Sigmoid colon (tissue), 7 donors: ENCODE measurements around the gene F8A3. TPM values are rescaled to one million over a fixed set of nuclear protein-coding genes. Genes with fewer than 3 reads are reported as not detected.
"Not testable (repeated sequence)": the region's sequence is repeated elsewhere in the genome, so short reads cannot be mapped to it uniquely, and the experiment has no call there.

Source experiments
- DNase-seq: peaks from one replicate; pipeline ENCODE4 v3.0.0-alpha.2; 2019
- H3K27ac ChIP-seq, 4 donors: fragments of 200-600 bp; sonication (generic); one replicate each; pipeline ENCODE4 v1.5.1; 2016 to 2019; ENCODE audit warnings: mild to moderate bottlenecking in 1 of 4
- H3K27me3 ChIP-seq, 3 donors: fragments of 200-600 bp; sonication (generic); one replicate each; pipeline ENCODE4 v1.5.1; 2019; ENCODE audit warnings: mild to moderate bottlenecking in 1 of 3
- H3K36me3 ChIP-seq, 4 donors: fragments of 200-600 bp; sonication (generic); one replicate each; pipeline ENCODE4 v1.5.1; 2016 to 2019
- H3K4me1 ChIP-seq, 4 donors: fragments of 200-600 bp; sonication (generic); one replicate each; pipeline ENCODE4 v1.5.1; 2017 to 2019
- H3K4me3 ChIP-seq, 4 donors: fragments of 200-600 bp; sonication (generic); one replicate each; pipeline ENCODE4 v1.5.1; 2017 to 2019; ENCODE audit warnings: mild to moderate bottlenecking in 2 of 4, moderate library complexity in 1 of 4
- H3K9me3 ChIP-seq, 4 donors: fragments of 200-600 bp in 3 of 4; sonication (generic) in 3 of 4; one replicate each; pipeline versions ENCODE4 v1.5.1 to v1.6.1; 2013 to 2019
- CTCF ChIP-seq, 4 experiments: fragments of 450-650 bp in 3 of 4; fragments of 200-600 bp in 1 of 4; IDR thresholded peaks; one replicate each; pipeline ENCODE4 v1.5.1; 2016 to 2019; ENCODE audit warnings: antibody characterized with exemption in 4 of 4, mild to moderate bottlenecking in 3 of 4, moderate library complexity in 2 of 4
- EP300 ChIP-seq, 4 donors: sonication (generic); formaldehyde crosslinking; IDR thresholded peaks; one replicate each; pipeline ENCODE4 v1.6.1; 2017; ENCODE audit warnings: antibody characterized with exemption in 4 of 4
- POLR2A ChIP-seq, 2 donors: fragments of 450-650 bp; IDR thresholded peaks; one replicate each; pipeline ENCODE4 v1.6.1; 2016; ENCODE audit warnings: antibody characterized with exemption in 2 of 2, mild to moderate bottlenecking in 2 of 2, moderate library complexity in 2 of 2
- POLR2AphosphoS5 ChIP-seq, 4 donors: sonication (generic); formaldehyde crosslinking; IDR thresholded peaks; one replicate each; pipeline ENCODE4 v1.6.1; 2017; ENCODE audit warnings: antibody characterized with exemption in 4 of 4
- WGBS, 2 donors: extraction: QIAGEN DNeasy Blood & Tissue Kit; methylation state at CpG; one replicate each; pipeline ENCODE4 v1.1.7; 2013; 5-methylcytosine and 5-hydroxymethylcytosine counted together
- intact Hi-C: fragments of 100-400 bp; cut with DNase I; formaldehyde crosslinking; loops from one replicate; pipeline ENCODE4 v1.15.1; 2023
- polyA plus RNA-seq, 3 donors: library from polyadenylated mRNA; stranded (reverse); fragments of 200-250 nt; gene quantifications; one replicate each; pipeline ENCODE4 v1.2.3, GENCODE V29; 2013
- total RNA-seq, 4 donors: library from RNA; depleted of rRNA; stranded (reverse); fragments of >200 nt; gene quantifications; one replicate each; pipeline ENCODE4 v1.1.0, GENCODE V29; 2016
- donor health status: healthy with polysubstance abuse.
- donor health status: Bipolar disorder and iron deficiency.
- donor health status: healthy.

The F8A3 gene
- total RNA-seq (10 to 100 TPM in 3 of 4 donors, 1 to 10 TPM in 1; 7.4 to 23.5 (median 11.3) TPM), polyA plus RNA-seq (1 to 10 TPM in 2 of 3 donors, not detected in 1; 2.4 to 4.0 TPM)

GRCh38 chrX:155458471-155458870, at the start of gene F8A3:
F8A3 (minus strand) TSS chrX:155458620; CDS start chrX:155458600, 20 bp downstream.
- H3K27ac ChIP-seq, intact Hi-C loops: not testable (repeated sequence)

GRCh38 chrX:155505296-155505695, 46.9 kb upstream of the F8A3 start:
- no peak for TF ChIP-seq POLR2A (IDR thresholded peaks at IDR 0.05)
- TF ChIP-seq CTCF (IDR thresholded peaks at IDR 0.05), result no peak
- TF ChIP-seq EP300 (IDR thresholded peaks at IDR 0.05), result no peak
- TF ChIP-seq POLR2AphosphoS5 (IDR thresholded peaks at IDR 0.05), result no peak
- H3K36me3 ChIP-seq, result peaks cover 0 to 5% (median 0%) of the 10 kb centered on the region in 4 donors
- no peak overlapping the region for H3K27ac ChIP-seq
- no peaks in the 10 kb centered on the region for H3K9me3 ChIP-seq
- no peaks in the 10 kb centered on the region for H3K4me1 ChIP-seq
- intact Hi-C loops, result no loop called here
- DNase-seq, result no peak
- no peak overlapping the region for H3K4me3 ChIP-seq
- H3K27me3 ChIP-seq, result no peaks in the 10 kb centered on the region

More at GRCh38 chrX:155458471-155458870, at the start of gene F8A3:
- not testable (repeated sequence) for DNase-seq, H3K9me3 ChIP-seq, H3K27me3 ChIP-seq, H3K4me1 ChIP-seq, H3K4me3 ChIP-seq, H3K36me3 ChIP-seq
- WGBS, 2 donors, result no CpG with 5 or more reads among the region's 51 CpGs

- H3K4me1 ChIP-seq, H3K27ac ChIP-seq, H3K36me3 ChIP-seq, H3K27me3 ChIP-seq, intact Hi-C loops, H3K4me3 ChIP-seq, H3K9me3 ChIP-seq, DNase-seq: not testable (repeated sequence)
- WGBS, 2 donors, result no CpG with 5 or more reads among the region's 2 CpGs
These were observed 36.7 kb upstream of the F8A3 start for GRCh38 chrX:155495134-155495533.

GRCh38 chrX:155491421-155491820, 33.0 kb upstream of the F8A3 start:
- H3K27me3 ChIP-seq, H3K4me1 ChIP-seq, DNase-seq, H3K36me3 ChIP-seq, intact Hi-C loops, H3K4me3 ChIP-seq, H3K9me3 ChIP-seq, H3K27ac ChIP-seq: not testable (repeated sequence)
- WGBS, 2 donors, result 46 to 86% methylated on average over 1 of the region's 3 CpGs

- H3K4me1 ChIP-seq, result not testable (repeated sequence)
- WGBS, 2 donors, result no CpG with 5 or more reads among the region's 7 CpGs
These were observed 18.7 kb upstream of the F8A3 start for GRCh38 chrX:155477136-155477535.

GRCh38 chrX:155466269-155466938, 8.0 kb upstream of the F8A3 start:
- WGBS, 2 donors, result no CpG with 5 or more reads among the region's 9 CpGs
- intact Hi-C loops, DNase-seq: not testable (repeated sequence)

More at GRCh38 chrX:155477136-155477535, 18.7 kb upstream of the F8A3 start:
- H3K27ac ChIP-seq, intact Hi-C loops, H3K36me3 ChIP-seq, H3K9me3 ChIP-seq, DNase-seq, H3K27me3 ChIP-seq, H3K4me3 ChIP-seq: not testable (repeated sequence)

GRCh38 chrX:155460501-155460900, 2.1 kb upstream of the F8A3 start:
- DNase-seq, H3K9me3 ChIP-seq, H3K4me3 ChIP-seq, intact Hi-C loops, H3K36me3 ChIP-seq, H3K27ac ChIP-seq, H3K27me3 ChIP-seq, H3K4me1 ChIP-seq: not testable (repeated sequence)
- no CpG with 5 or more reads among the region's 8 CpGs for WGBS, 2 donors

More at GRCh38 chrX:155466269-155466938, 8.0 kb upstream of the F8A3 start:
- not testable (repeated sequence) for H3K27ac ChIP-seq, H3K4me1 ChIP-seq, H3K36me3 ChIP-seq, H3K27me3 ChIP-seq, H3K4me3 ChIP-seq, H3K9me3 ChIP-seq

- DNase-seq, H3K4me3 ChIP-seq, H3K27ac ChIP-seq, intact Hi-C loops, H3K9me3 ChIP-seq, H3K4me1 ChIP-seq, H3K27me3 ChIP-seq, H3K36me3 ChIP-seq: not testable (repeated sequence)
- WGBS, 2 donors, result no CpG with 5 or more reads among the region's 97 CpGs
These were observed 516 bp downstream of the F8A3 start for GRCh38 chrX:155457761-155458447.
